H1 (cell line): ENCODE measurements around the gene OR2A2.

Experiments
- CTCF ChIP-seq, 3 experiments: IDR thresholded peaks; 1 replicate in 2 of 3; 2 replicates in 1 of 3; pipeline versions ENCODE4 v1.5.1 to v1.6.1; 2011; ENCODE audit warnings: low read length in 3 of 3, mild to moderate bottlenecking in 3 of 3, inconsistent platforms in 2 of 3, low read depth in 1 of 3, moderate library complexity in 1 of 3; ENCODE audit not compliant: insufficient read depth in 1 of 3; ENCODE audit errors: control extremely low read depth in 1 of 3
- POLR2AphosphoS5 ChIP-seq: IDR thresholded peaks from 2 replicates; pipeline ENCODE4 v1.6.1; 2011; ENCODE audit warnings: low read depth, low read length
- TAF7 ChIP-seq: optimal IDR thresholded peaks from 2 replicates; pipeline ENCODE3; 2011; ENCODE audit warnings: low read depth, mild to moderate bottlenecking, inconsistent platforms, low read length, moderate library complexity, borderline replicate concordance

DNA sequence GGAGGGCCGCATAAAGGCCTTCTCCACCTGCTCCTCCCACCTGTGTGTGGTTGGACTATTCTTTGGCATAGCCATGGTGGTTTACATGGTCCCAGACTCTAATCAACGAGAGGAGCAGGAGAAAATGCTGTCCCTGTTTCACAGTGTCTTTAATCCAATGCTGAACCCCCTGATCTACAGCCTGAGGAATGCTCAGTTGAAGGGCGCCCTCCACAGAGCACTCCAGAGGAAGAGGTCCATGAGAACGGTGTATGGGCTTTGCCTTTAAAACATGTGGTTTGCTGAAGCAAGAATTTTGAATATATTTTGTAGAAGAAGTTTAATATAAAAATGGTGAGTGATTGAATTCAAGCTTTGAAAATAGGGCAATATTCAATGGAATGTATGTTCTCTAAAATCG is 889 bp downstream of the OR2A2 start:
- TF ChIP-seq TAF7 (no peak), POLR2AphosphoS5 (no peak), CTCF (IDR thresholded peaks at IDR 0.05; ENCODE audit: control extremely low read depth in 1 of 3, insufficient read depth in 1 of 3, low read depth in 1 of 3, low read length in 3 of 3) (peak; percentile 18 to 42 (median 32); a peak in 3 of 4 replicates)
